Amygdala (tissue), 56 donors: ENCODE measurements around the gene MFAP4.

Experiments
- DNase-seq, 56 donors: peaks; one replicate each; lab custom pipeline; 2025; lab: John Stamatoyannopoulos, UW

The MFAP4 gene

GRCh38 chr17:19387921-19388521 lies 1.0 kb upstream of the MFAP4 start:
- DNase-seq = no peak

GRCh38 chr17:19386051-19386929 lies 700 bp downstream of the MFAP4 start:
- DNase-seq = no peak

GRCh38 chr17:19385521-19385983 lies 1.4 kb downstream of the MFAP4 start:
- DNase-seq = no peak

GRCh38 chr17:19384723-19385391 lies 2.1 kb downstream of the MFAP4 start:
- DNase-seq = peak in 50 of 56 donors; percentile 19 to 97 (median 78)

DNA sequence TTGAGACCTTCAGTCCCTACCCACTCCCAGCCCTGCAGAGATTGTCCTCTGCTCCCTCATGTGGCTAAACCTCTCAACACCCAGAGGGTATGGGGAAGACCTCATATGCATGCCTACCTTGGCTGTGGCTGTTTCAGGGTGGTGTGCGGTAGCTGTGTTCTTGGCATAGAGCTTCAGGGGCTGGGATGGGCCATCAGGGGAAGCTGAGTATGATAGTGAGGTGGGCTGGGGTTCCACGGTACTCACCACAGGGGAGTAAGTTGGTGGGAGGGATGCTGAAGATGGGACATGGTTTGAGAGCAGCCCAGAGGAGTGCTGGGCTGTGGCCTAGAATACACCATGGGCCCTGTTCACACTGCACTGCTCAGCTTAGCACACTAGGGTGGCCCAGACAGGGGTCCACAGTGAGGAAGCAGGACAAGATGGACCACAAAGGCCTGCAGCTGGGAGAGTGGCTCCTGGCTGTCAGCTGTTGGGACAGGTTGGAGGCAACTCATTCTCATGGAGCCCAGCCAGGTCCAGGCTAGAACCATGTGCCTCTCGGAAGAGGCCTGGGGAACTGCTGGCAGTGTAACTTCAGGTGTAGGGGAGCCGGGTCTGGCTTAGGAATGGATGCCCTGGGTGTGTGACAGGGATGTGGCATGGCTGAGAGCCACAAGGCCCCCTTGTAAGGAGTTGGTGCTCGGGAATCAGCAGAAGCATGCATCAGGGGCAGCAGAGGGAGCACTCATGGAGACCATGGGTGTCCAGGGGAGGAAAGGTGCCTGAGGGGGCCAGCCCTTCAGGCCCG lies 3.1 kb downstream of the MFAP4 start:
- DNase-seq = no peak

DNA sequence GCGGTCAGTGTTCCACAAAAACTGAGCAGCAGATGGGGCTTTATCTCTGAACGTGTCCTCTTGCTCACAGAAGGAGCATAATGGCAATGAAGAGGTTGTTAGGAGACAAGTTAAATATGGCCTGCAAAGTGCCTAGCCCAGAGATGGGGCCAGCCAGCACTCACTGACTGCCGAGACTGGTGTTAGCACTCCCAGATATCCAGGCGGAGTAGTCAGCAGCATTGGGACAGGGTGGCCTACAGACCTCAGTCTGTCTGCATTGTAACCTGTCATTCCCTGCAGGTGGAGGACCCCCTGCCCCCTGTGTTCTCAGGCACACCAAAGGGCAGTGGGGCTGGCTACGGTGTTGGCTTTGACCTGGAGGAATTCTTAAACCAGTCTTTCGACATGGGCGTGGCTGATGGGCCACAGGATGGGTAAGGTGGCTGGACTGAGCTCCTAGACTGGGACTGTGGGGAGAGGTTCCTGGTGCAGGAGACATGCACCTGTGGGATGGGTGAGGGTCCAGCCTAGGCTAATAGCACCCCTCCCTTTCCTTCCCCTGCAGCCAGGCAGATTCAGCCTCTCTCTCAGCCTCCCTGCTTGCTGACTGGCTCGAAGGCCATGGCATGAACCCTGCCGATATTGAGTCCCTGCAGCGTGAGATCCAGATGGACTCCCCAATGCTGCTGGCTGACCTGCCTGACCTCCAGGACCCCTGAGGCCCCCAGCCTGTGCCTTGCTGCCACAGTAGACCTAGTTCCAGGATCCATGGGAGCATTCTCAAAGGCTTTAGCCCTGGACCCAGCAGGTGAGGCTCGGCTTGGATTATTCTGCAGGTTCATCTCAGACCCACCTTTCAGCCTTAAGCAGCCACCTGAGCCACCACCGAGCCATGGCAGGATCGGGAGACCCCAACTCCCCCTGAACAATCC lies 4.2 kb downstream of the MFAP4 start:
- DNase-seq = no peak

GRCh38 chr17:19381741-19382444 lies 5.1 kb downstream of the MFAP4 start:
- DNase-seq = no peak

DNA sequence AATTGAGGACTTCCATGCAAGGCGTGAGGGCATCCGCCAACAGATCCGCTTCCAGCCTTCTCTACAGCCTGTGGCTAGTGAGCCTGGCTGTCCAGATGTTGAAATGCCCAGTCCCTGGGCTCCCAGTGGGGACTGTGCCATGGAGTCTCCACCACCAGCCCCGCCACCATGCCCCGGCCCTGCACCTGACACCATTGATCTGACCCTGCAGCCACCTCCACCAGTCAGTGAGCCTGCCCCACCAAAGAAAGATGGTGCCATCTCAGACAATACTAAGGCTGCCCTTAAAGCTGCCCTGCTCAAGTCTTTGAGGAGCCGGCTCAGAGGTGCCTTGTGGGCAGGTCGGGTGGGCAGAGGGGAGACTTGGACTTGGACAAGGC lies 5.6 kb downstream of the MFAP4 start:
- DNase-seq = no peak

DNA sequence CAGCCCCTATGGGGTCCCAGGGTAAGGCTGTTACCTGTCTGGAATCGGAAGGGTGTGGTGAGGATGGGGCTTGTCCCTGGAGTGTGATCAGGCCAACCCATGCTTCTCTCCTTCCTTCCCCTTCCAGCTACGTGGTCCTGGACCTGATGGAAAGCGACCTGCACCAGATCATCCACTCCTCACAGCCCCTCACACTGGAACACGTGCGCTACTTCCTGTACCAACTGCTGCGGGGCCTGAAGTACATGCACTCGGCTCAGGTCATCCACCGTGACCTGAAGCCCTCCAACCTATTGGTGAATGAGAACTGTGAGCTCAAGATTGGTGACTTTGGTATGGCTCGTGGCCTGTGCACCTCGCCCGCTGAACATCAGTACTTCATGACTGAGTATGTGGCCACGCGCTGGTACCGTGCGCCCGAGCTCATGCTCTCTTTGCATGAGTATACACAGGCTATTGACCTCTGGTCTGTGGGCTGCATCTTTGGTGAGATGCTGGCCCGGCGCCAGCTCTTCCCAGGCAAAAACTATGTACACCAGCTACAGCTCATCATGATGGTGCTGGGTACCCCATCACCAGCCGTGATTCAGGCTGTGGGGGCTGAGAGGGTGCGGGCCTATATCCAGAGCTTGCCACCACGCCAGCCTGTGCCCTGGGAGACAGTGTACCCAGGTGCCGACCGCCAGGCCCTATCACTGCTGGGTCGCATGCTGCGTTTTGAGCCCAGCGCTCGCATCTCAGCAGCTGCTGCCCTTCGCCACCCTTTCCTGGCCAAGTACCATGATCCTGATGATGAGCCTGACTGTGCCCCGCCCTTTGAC lies 6.3 kb downstream of the MFAP4 start:
- DNase-seq = no peak

GRCh38 chr17:19379361-19380065 lies 7.5 kb downstream of the MFAP4 start:
- DNase-seq = no peak

- DNase-seq = no peak
Observed at GRCh38 chr17:19378416-19379360, 8.3 kb downstream of the MFAP4 start, which contains the start of gene MAPK7. MAPK7 (plus strand) TSS chr17:19378498; CDS start chr17:19378901, 403 bp downstream.

DNA sequence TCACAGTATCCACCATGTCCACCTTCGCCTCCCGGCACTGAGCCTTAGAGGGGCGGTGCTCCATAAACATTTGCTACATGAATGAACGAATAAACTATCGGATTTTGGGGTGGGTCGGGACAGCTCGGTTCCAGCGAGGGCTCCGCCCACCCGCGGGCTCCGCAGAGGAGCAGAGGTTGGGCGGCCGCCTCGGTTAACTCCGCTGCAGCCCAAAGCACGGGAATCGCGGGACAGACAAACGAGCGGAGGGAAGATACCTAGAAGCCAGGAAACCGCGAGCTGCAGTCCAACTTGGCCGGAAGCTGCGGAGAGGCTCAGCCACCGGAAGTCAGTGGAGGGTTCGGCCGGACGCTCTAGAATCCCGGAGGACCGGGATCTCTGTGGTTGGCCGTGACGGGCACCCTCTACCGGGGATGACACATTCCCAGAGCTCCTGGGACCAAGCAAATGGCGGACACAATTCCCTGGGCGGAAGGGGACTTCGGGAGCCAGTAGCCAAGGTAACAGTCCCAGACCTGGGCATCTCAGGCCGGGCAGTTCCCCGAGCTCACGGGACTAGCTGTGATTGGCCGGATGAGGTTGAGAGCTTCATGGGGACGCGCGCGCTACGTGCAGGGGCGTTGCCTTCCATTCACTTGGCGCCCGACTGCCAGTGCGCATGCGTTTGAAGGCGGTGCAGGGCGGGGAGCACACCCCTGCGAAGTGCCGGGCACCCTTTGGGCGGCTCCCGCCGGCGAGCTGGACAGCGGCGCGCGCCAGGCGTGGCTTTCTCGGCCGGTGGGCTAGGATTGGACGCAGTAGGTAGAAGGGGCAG lies 9.2 kb downstream of the MFAP4 start:
- peak; percentile 83 to 100 (median 99) for DNase-seq

GRCh38 chr17:19376811-19377210 lies 10.2 kb downstream of the MFAP4 start:
- DNase-seq = no peak

DNA sequence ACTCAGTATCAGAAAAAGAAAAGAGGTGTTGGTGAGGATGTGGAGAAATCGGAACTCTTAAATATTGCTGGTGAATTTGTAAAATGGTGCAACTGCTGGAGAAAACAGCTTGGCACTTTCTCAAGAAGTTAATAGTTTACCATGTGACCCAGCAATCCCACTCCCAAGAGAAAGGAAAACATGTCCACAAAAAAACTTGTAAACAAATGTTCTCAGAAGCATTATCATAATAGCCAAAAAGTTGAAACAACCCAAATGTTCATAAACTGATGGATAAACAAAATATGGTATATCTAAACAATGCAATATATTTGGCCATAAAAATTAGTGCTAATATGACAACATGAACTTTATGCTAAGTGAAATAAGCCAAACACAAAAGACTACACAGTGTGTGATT lies 11.3 kb downstream of the MFAP4 start:
- DNase-seq = no peak

GRCh38 chr17:19374136-19374535 lies 12.9 kb downstream of the MFAP4 start:
- no peak for DNase-seq
